GM18867 (cell line): ENCODE measurements around the gene TRPV5.
"Not testable (repeated sequence)": the region's sequence is repeated elsewhere in the genome, so short reads cannot be mapped to it uniquely, and the experiment has no call there.

ENCODE experiments used
- ATAC-seq: cut with Tn5 transposase; IDR thresholded peaks from one replicate; pipeline ENCODE4 v1.9.1; 2021; ENCODE audit warnings: mild to moderate bottlenecking, moderate library complexity; ENCODE audit not compliant: unreplicated experiment

TRPV5 gene

DNA sequence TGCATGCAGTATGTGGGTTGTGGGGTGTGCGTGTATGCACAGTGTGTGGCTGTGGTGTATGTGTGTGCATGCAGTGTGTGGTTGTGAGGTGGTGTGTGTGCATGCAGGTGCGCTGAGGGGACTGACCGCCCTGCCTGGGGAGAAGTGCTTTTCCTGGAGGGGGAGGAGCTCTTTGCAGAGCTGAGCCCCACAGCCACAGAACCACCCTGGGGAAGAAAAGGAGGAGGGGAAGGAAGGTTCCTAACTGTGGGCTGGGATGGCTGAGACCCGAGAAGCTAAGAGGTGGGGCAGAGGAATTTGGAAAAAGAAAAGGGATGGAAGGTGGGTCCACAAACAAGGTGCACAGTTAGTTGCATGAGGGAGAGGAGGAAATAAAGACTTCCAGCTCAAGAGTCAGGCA lies at the start of gene TRPV5:
Gene TRPV5 (minus strand): TSS at position 123 of the 400 bp plus-strand sequence. CDS start 287 bp downstream, outside the sequence.
- no peak for ATAC-seq

GRCh38 chr7:142978402-142978801 lies 44.9 kb upstream of the TRPV5 start:
- ATAC-seq, result not testable (repeated sequence)

GRCh38 chr7:142974626-142975025 lies 41.1 kb upstream of the TRPV5 start:
- ATAC-seq, result no peak

DNA sequence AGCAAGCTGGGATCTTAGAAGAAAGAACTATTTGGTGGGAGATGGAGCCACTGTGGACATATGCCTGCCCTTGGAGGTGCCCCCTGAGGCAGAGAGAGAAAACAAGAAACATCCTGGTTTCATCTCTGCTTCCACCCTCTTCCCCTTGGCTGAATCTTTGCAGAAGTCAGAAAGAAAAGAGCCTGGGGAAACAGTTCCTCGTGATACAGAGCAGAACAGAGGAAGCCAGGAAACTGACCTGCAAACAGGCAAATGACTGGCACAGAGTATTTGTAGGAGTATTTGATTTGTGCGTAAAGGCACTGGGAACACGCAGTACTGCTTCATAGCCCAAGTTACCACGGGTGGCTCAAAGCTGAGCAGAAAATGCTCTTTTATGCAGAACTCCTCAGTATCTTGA lies 35.6 kb upstream of the TRPV5 start:
- ATAC-seq, result no peak

DNA sequence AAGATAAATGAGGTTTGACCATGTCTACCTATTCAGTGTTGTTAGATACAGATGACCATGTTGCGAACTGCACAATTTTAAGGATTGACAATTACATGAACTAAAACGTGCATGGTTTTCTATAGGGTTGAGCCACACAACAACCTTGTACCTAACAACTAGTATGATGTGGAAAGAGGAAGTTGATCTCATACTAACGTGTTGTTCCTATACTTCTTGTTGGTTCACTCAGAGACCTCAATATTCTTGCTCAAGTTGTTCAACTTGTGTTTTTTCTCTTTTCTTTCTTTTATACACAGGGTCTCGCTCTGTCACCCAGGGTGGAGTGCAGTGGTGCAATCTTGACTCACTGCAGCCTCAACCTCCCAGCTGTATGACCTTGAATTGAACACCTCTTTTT lies 34.7 kb upstream of the TRPV5 start:
- no peak for ATAC-seq

DNA sequence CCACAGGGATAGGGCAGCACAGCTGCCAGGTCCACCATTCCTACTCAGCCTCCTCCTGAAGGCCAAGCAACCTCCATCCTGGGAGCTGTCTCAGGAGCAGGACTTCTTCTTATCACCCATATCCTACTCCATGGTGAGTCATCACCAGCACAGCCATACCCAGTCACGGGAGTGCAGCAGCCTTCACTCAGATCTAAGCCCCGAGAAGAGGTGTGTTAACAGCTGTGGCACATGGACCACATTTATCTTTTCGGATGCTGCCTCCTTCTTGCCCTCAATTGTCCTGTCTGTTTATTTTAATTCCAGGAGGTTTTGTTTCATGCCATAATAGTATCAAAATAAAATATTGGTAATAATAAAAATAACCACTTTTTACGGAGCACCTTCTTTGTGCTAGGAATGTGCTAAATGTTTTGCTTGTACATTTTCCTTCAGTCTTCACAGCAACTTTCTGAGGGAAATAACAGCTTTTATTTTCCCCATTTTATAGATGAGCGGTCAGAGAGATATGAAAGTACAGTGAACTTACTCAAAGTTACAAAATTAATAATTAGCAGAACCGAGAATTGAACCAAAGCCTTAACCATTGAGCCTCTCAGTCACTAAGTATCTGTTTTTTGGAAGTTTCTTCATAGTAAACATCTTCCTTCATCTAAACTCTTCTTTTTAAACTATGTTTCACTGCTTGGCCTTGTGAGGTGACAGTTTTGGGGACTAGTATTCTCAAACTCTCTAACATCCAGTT lies 31.1 kb upstream of the TRPV5 start:
- no peak for ATAC-seq

DNA sequence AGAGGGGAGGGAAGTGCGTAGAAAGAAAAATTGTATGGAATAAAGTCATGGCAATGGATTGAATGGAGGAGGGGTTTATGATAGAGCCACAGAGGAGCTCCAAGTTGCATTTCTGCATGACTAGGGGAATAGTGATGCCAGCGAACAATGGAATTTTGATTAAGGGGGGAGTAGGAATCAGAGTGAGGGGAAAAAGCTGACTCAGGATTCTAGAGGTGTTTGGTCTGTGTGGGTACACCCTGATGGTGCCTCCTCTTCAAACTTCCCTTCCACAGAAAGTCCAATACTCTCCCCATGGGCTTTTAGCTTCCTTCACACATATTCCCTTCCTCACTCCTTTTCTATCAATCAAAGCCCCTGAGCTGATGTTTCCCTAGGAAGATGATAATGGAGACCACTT lies 30.4 kb upstream of the TRPV5 start:
- no peak for ATAC-seq

DNA sequence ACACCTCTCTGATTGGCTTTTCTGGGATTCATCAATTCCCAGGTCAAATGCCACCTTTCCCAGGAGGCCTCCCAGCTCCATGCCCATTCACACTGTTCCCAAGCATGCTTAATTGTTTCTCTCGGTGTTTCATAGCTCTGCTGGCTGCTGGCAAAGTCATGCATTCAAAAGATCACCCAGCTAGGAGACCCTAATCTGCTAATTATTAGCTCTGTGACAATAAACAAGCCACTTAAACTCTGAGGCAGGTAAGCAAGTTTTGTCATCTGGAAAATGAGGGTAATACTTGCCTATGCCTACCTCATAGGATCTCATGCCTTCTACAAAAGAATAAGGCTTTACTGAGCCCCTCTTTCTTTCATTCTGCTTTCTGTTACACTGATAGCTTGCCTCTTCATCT lies 29.4 kb upstream of the TRPV5 start:
- ATAC-seq, result no peak

- no peak for ATAC-seq
Observed at GRCh38 chr7:142961973-142962926, 28.7 kb upstream of the TRPV5 start, which contains the start of gene KEL. Gene KEL, minus strand, starts transcription at chr7:142962363. Its CDS starts 157 bp downstream, at chr7:142962206.

- no peak for ATAC-seq
Observed at GRCh38 chr7:142961595-142961972, 28.0 kb upstream of the TRPV5 start.

DNA sequence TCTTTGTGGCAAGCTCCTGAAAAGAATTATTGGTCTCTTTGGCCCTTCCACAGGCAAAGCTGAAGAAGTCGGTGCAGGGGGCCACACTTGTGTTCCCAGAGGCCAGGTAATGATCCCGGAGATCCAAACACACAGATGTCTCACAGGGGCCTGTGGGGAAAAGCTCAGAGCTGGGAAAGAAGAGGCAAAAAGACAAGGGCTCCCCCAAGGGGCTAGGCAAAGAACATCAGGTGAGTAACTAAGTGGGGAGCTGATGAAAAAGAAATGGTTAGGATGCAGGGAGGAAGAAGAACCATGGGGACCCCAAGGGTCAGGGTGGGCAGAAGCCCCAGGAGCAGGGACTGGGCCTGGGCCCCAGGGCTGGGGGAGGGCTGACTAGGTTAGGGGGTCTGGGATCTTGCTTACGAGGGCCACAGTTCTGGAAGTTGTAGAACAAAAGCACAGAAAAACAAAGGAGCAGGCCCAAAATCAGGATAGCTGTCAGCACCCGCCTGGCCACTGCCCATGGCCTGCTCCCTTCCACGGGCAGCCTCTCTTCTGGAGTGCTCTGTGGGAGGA lies 27.5 kb upstream of the TRPV5 start:
- no peak for ATAC-seq

- ATAC-seq, result no peak
Observed at GRCh38 chr7:142959202-142959601, 25.7 kb upstream of the TRPV5 start.

GRCh38 chr7:142957723-142958122 lies 24.2 kb upstream of the TRPV5 start:
- ATAC-seq, result no peak

DNA sequence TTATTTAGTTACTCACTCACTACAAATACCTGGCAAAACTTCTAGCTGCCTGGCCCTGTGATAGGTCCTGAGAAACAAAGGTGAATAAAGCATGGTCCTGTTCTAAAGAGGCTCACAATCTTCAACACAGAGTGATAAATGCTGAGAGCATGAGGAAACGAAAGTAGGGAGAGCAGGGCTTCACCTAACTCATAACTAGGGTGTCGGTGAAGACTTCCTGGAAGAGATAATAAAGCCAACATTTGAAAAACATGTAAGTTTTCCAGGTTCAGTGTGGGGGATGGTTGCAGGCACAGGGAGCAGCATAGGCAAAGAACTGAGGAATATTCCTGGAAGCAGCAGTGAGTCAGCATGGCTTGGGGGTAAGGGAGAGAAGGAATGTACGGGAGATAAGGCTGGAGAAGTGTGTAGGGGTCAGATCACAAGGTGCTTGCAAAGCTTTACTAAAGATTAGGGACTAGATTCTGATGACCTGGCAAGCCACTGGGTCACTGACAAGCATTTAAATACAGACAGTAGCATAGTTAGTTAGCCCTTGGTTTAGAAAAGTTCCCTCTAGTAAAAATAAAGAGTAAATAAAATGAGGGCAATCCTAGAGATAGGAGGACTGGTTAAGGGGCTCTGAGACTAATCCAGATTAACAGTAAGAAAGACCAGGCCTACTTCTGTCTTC lies 23.5 kb upstream of the TRPV5 start:
- ATAC-seq, result no peak

DNA sequence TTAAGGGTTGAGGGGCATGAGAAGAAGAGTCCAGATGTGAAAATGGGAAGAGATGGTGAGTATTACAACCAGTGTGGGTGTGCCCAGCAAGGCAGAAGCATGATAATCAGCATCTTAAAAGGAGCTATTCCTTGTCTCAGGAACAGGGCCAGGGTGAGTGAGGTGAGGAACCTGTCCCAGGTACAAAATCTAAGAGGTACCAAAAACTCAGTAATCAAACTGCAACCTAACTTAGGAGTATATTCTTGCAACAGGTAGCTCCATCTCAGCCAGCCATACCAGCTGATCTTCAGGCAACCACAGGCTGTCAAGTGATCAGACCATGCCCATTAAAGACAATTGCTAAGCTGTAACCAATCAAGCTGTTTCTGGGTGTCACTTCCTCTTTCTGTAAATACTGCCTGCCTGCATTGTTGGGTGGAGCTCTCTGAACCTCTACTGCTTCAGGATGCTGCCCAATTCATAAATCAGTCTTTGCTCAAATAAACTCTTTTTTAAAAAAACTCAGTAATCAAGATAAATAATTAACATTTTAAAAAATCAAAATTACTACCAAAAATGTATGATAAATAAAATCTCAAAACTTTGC lies 21.2 kb upstream of the TRPV5 start:
- no peak for ATAC-seq

- no peak for ATAC-seq
Observed at GRCh38 chr7:142950235-142950634, 16.7 kb upstream of the TRPV5 start.

DNA sequence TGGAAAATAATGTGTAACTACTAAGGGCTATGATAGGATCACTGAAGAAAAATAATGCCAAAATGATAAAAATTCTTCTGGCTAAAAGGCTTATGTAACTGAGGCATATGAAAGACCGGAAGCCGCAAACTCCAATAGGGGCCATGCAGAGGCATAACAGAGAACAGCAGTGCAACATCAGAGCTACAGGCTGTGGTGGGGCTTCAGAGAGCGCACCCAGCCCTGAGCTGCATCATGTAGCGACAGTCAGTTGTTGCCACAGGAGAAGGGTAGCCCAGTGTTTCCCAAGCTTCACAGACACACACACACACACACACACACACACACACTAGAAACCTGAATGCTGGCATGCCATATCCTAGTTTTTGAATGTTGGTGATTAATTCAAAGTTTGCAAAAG lies 15.1 kb upstream of the TRPV5 start:
- ATAC-seq, result no peak

GRCh38 chr7:142945001-142945400 lies 11.5 kb upstream of the TRPV5 start:
- no peak for ATAC-seq

- no peak for ATAC-seq
Observed at GRCh38 chr7:142943706-142944268, 10.2 kb upstream of the TRPV5 start.

- no peak for ATAC-seq
Observed at GRCh38 chr7:142942746-142943145, 9.2 kb upstream of the TRPV5 start.
